Gastrocnemius medialis (tissue), 4 donors: ENCODE data around the gene PKMYT1.

Experiments used
- CTCF ChIP-seq, 5 experiments: fragments of 450-650 bp in 3 of 5; fragments of 200-600 bp in 2 of 5; sonication (generic) in 2 of 5; IDR thresholded peaks in 4 of 5; conservative IDR thresholded peaks in 1 of 5; 1 replicate in 4 of 5; 2 replicates in 1 of 5; pipeline ENCODE4 v1.5.1; 2016 to 2019; ENCODE audit warnings: antibody characterized with exemption in 5 of 5, mild to moderate bottlenecking in 3 of 5, moderate library complexity in 3 of 5
- POLR2A ChIP-seq, 2 donors: fragments of 450-650 bp; IDR thresholded peaks; one replicate each; pipeline ENCODE4 v1.6.1; 2017; ENCODE audit warnings: antibody characterized with exemption in 2 of 2, mild to moderate bottlenecking in 2 of 2, moderate library complexity in 2 of 2

- TF ChIP-seq CTCF (IDR thresholded peaks at IDR 0.05 in 4 of 5, conservative IDR thresholded peaks at IDR 0.05 in 1 of 5) (no peak), POLR2A (IDR thresholded peaks at IDR 0.05) (no peak)
These were observed 50.0 kb downstream of the PKMYT1 start for GRCh38 chr16:2930236-2930635.
